NCI-H748 (cell line): ENCODE data around the gene USP37.
"Not testable (repeated sequence)": the region's sequence is repeated elsewhere in the genome, so short reads cannot be mapped to it uniquely, and the experiment has no call there.

ENCODE experiments used
- DNase-seq: peaks from one replicate; lab custom pipeline; 2025; ENCODE audit not compliant: unreplicated experiment; lab: John Stamatoyannopoulos, UW

Gene USP37

GRCh38 chr2:218557941-218558340 lies 10.2 kb downstream of the USP37 start:
- DNase-seq, result no peak

DNA sequence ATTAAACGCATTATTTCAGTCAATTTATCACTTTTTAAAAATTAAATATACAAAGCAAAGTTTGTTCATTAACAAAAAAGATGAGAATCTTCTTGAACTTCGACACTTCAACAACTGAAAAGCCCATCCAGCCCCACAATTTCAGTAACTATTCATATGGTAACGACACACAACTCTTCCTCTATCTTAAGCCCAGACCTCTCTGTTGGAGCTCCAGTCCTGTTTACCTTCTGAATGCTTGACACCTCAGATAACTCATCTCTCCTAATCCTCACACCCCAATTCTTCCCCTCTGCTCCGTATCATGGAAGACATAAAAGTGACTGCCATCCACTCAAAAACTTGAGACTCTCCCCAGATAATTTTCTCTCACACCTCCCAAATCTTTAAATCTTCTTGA lies 12.6 kb downstream of the USP37 start:
- DNase-seq, result no peak

DNA sequence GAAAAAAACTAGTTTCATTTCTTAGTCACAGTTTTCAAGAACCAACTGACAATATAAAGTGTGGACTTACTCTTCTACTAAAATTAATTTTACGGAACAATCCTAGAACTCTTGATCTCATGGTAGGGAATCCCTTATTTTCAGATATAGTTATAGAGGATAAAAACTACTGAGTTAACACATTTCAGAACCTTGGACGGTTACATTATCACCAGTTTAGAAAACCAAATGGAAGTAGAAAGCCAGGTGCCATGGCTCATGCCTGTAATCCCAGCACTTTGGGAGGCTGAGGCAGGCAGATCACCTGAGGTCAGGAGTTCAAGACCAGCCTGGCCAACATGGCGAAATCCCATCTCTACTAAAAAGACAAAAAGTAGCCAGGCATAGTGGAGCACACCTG lies 13.9 kb downstream of the USP37 start:
- not testable (repeated sequence) for DNase-seq

DNA sequence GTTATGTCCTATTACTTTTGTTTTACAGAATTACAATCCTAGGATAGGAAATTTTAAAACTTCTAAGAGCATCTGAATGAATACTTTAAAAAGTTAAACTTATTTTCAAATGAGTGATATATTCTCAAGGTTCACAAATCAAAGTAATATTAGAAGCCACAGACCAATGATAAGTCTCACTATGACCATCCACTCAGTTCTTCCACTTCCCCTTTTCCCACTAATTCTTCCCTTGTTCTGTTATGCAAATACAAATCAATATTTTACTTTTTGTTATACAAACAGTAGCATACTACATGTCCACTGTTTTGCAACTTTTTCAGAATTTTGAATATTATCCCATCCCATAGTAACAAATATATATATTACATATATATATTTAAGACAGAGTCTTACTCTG lies 20.2 kb downstream of the USP37 start:
- no peak for DNase-seq

DNA sequence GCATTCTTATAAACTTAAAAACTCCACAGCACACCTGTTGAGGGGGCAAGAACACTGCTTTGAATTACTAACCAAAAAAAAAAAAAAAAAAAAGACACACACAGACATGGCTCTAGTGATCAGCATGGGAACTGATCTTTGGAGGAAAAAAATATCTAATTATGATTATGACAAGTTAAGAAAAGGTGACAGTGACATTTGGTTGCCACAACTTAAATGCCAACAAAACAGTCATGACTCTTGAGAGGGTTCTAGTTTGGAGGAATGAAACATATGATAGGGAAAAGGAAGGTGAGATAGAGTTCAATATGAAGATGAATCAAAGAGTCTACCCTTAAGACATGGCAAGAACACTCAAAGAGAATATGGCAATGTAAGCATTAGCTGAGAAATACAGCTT lies 20.6 kb downstream of the USP37 start:
- no peak for DNase-seq

- no peak for DNase-seq
Observed at GRCh38 chr2:218546012-218546411, 22.1 kb downstream of the USP37 start.

GRCh38 chr2:218540015-218540414 lies 28.1 kb downstream of the USP37 start:
- DNase-seq, result no peak

- no peak for DNase-seq
Observed at GRCh38 chr2:218536804-218537494, 31.2 kb downstream of the USP37 start.

DNA sequence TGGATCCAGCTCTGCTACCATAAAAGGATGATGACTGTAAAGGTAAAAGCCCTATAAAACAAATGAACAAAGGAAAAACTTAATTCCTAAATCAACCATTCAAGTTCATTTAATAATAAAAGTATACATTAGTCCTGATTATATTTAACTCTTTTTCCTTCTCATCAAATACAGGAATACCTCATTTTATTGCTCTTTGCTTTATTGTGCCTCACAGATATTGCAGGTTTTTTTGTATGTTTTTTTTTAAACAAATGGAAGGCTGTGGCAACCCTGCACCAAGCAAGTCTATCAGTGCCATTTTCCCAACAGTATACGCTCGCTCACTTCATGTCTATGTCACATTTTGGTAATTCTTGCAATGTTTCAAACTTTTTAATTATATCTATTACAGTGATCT lies 38.2 kb downstream of the USP37 start:
- DNase-seq, result no peak

GRCh38 chr2:218528409-218528808 lies 39.7 kb downstream of the USP37 start:
- DNase-seq, result not testable (repeated sequence)

GRCh38 chr2:218523651-218524050 lies 44.5 kb downstream of the USP37 start:
- no peak for DNase-seq

- no peak for DNase-seq
Observed at GRCh38 chr2:218518876-218519275, 49.3 kb downstream of the USP37 start.

DNA sequence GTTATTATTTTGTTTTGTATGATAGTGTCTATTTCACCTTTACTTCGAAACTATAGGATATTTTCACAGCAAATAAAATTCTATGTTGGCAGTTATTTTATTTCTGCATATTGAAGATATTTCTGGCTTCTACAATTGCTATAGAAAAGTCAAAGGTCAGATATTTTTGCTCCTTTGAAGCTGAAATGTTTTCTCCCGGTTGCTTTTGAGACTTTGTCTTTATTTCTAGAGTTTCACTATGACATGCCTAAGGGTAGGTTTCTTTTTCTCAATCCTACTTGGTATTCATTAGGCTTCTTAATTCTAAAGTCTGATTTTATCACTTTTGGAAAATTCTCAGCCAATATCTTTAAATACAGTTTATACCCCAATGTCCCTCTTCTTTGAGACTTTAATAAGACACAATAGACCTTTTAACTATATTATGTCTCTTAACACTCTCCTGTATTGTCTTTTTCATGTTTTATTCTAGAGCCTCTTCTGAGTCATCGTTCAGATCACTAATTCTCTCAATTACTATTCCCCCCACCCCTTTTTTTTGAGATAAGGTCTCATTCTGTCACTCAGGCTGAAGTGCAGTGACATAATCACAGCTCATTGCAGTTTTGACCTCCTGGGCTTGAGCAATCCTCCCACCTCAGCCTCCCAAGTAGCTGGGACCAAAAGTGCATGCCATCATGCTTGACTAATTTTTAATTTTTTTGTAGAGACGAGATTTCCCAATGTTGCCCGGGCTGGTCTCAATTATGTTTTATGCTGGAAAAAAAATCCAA lies 50.5 kb downstream of the USP37 start:
- DNase-seq, result no peak

GRCh38 chr2:218516614-218517013 lies 51.5 kb downstream of the USP37 start:
- DNase-seq, result peak; percentile 3

DNA sequence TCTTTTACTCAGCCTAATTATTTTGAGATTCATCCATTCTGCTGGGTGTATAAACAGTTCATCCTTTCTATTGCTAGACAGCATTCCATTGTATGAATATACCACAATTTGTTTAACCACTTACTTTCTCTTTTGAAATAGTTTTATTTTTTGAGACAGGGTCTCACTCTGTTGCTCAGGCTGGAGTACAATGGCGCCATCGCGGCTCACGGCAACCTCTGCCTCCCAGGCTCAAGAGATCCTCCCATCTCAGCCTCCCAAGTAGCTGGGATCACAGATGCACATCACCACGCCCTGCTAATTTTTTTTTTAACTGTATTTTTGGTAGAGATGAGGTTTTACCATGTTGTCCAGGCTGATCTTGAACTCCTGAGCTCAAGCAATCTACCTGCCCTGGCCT lies 54.5 kb downstream of the USP37 start:
- DNase-seq, result no peak

DNA sequence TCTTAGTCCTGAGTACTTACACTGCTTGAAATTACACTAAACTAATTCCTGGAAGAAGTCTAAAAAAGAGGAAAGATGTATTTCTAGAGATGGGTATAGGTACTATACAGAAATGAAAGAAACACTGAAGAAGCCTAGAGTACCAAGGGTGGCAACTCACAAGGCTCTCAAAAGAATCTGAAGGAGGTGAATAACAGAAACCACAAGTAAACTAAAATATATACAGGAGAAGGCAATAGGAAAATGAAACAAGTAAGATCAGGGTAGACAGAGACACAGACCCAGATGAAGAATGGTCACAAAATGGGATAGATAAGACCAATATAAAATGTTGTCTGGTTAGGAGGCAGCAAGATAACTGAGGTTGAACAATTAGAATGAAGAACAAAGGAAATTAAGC lies 59.9 kb downstream of the USP37 start:
- no peak for DNase-seq

DNA sequence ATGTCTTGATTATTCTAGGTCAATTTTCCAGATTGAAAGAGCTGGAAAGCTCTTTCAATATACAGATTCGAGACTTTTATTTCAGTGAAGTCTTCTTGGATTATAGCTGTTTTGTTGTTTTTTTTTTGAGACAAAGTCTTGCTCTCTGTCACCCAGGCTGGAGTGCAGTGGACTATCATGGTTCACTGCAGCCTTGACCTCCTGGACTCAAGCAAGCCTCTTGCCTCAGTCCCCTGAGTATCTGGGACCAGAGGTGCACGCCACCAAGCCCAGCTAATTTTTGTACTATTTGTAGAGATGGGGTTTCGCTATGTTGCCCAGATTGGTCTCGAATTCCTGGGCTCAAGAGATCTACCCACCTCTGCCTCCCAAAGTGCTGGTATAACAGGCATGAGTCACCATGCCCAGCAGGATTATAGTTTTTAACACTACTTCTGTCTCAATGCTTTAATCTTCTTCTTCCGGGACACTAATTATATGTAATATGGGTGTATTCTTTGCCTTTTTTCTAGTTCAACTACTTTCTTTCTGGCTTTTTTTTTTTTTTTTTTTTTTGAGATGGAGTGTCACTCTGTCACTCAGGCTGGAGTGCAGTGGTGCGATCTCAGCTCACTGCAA lies 62.3 kb downstream of the USP37 start:
- no peak for DNase-seq

GRCh38 chr2:218501665-218502064 lies 66.5 kb downstream of the USP37 start:
- DNase-seq, result no peak

GRCh38 chr2:218500501-218501060 lies 67.6 kb downstream of the USP37 start:
- DNase-seq, result no peak

DNA sequence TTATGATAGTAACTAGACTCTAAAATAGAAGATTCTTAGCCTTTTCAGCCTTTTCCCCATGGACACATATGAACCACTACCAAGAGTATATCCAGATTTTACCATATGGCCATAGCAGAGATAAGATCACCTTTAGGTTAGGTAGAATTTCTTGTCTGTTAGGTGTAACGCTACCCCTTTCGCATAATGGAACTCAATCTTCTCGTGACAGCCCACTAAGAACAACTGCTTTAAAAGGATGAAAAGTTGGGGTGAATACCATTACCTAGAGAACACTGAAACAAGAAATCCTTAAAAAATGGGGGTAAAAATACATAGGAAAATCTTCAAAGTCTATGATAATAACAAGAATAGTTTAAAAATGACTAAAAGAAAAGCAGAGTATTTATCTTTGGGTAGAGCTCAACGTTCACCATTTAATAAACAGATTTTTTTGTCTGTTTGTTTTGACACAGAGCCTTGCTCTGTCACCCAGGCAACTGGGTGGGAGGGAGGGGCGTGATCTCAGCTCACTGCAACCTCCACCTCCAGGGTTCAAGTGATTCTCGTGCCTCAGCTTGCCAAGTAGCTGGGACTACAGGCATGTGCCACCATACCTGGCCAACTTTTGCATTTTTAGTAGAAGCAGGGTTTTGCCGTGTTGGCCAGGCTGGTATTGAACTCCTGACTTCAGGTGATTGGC lies 82.0 kb downstream of the USP37 start:
- DNase-seq, result no peak

DNA sequence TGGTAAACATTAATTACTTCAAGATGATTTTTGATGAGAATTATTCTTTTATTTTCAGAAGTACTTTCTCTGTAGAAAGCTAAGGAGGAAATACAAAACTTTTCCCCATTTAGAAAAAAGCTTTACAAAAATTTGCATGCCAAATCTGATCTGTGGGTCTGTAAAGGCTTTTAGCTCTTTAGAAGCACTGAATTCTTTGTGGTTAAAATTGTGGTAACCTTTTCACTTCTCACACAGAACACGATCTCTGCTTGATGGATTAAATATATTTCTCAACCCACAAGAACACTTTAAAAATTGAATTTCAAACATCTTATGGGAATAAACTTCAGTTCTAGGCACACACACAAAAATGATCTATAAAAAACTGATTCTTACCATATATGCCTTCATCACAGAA lies 85.5 kb downstream of the USP37 start:
- DNase-seq, result no peak
